ENCODE results near the gene ANGPT4. TPM values are rescaled to one million over a fixed set of nuclear protein-coding genes. Genes with fewer than 3 reads are reported as not detected.

The ANGPT4 gene
- total and polyA plus RNA-seq, 9 of the 15 experiments (the other 6 are each of a cell fraction or from before 2014, with no cell fraction given), result not detected

GRCh38 chr20:878511-879307 is 37.4 kb downstream of the ANGPT4 start (continued):
- no peak for TF ChIP-seq ZC3H4 (CRISPR knock-in tag; IDR thresholded peaks at IDR 0.05; ENCODE audit: borderline replicate concordance)
- TF ChIP-seq MIER1 (IDR thresholded peaks at IDR 0.05; ENCODE audit: low read depth), result peak; percentile 94
- TF ChIP-seq SMAD3 (CRISPR knock-in tag; conservative IDR thresholded peaks at IDR 0.05), result no peak

- TF ChIP-seq ZNF511 (CRISPR knock-in tag; IDR thresholded peaks at IDR 0.05) (no peak), PHF20 (IDR thresholded peaks at IDR 0.05; ENCODE audit: partially characterized antibody) (no peak), PRPF4 (IDR thresholded peaks at IDR 0.05; ENCODE audit: insufficient read depth, low read depth, low read length, poor library complexity, severe bottlenecking) (no peak), ZNF324 (CRISPR knock-in tag; IDR thresholded peaks at IDR 0.05) (no peak), SMARCE1 (IDR thresholded peaks at IDR 0.05) (no peak), NEUROD1 (IDR thresholded peaks at IDR 0.05; ENCODE audit: borderline replicate concordance, low read depth, low read length, partially characterized antibody) (no peak)
- no TSS peak for BruUV-seq (replicated peaks)
- H3K9me3 ChIP-seq (replicated peaks; ENCODE audit: control insufficient read depth, insufficient read depth, low read depth, low read length), result no peaks in the 10 kb centered on the region
- no peak for FAIRE-seq
- H3K9ac ChIP-seq (ENCODE audit: insufficient read depth in 1 of 2, low read depth in 2 of 2, low read length in 2 of 2), result no peak overlapping the region
- no peak overlapping the region for H2AFZ ChIP-seq (ENCODE audit: low read depth, low read length)
- no peak overlapping the region for H3K4me2 ChIP-seq (ENCODE audit: insufficient read depth, low read length)
- no peaks in the 10 kb centered on the region for H3K36me3 ChIP-seq (ENCODE audit: control insufficient read depth, insufficient read depth, low read length)
- in situ Hi-C loops (cut with MboI) (no loop called here), intact Hi-C loops (cut with micrococcal nuclease) (no loop called here)
- ChIA-PET POLR2A (no interaction called here), CTCF (ENCODE audit: low intra/inter-chr PET ratio) (no interaction called here)
- no peaks in the 10 kb centered on the region for H3K79me2 ChIP-seq (ENCODE audit: control insufficient read depth, insufficient read depth, low read length)
- peaks cover 0 to 6% of the 10 kb centered on the region in 2 experiments; a peak in 2 of 5 replicates for H3K27me3 ChIP-seq (ENCODE audit: control insufficient read depth in 2 of 2, insufficient read depth in 2 of 2, low read length in 2 of 2)
- H3K9me1 ChIP-seq (ENCODE audit: control insufficient read depth, insufficient read depth, low read length), result no peaks in the 10 kb centered on the region
- no peaks in the 10 kb centered on the region for H3K4me1 ChIP-seq (replicated peaks in 1 of 2; ENCODE audit: control insufficient read depth in 2 of 2, insufficient read depth in 2 of 2, low read length in 2 of 2)
- H4K20me1 ChIP-seq (replicated peaks; ENCODE audit: control insufficient read depth, insufficient read depth, low read length), result no peaks in the 10 kb centered on the region
- DNase-seq (ENCODE audit: extremely low read depth in 1 of 4, low spot score in 3 of 4), result no peak
- WGBS (ENCODE audit: insufficient coverage, low coverage, missing lambda C conversion rate), result 4% methylated on average over 5 of the region's 7 CpGs
- no peak overlapping the region for H3K27ac ChIP-seq (ENCODE audit: extremely low read depth, low read depth, low read length)
- no peak for ATAC-seq
- no peak overlapping the region for H3K4me3 ChIP-seq
These were observed 38.3 kb downstream of the ANGPT4 start for GRCh38 chr20:877814-878213.

Measured in K562 (cell line).